ENCODE data around the gene FOXF1. TPM values are rescaled to one million over a fixed set of nuclear protein-coding genes. Genes with fewer than 3 reads are reported as not detected.

FOXF1 gene
- total RNA-seq, 1 experiment from 2014 or later: not detected

- TF ChIP-seq ZNF532 (CRISPR knock-in tag; IDR thresholded peaks at IDR 0.05; ENCODE audit: borderline replicate concordance) (no peak), CREM (CRISPR knock-in tag; IDR thresholded peaks at IDR 0.05) (no peak), PREB (CRISPR knock-in tag; IDR thresholded peaks at IDR 0.05; ENCODE audit: borderline replicate concordance) (no peak)
Observed at GRCh38 chr16:86461037-86461436, 49.3 kb upstream of the FOXF1 start (continued).

GRCh38 chr16:86462334-86463084 lies 47.8 kb upstream of the FOXF1 start:
- CTCF ChIA-PET: no interaction called here
- ATAC-seq: no peak
- no peak for TF ChIP-seq NR2C2 (CRISPR knock-in tag; IDR thresholded peaks at IDR 0.05)
- no peak for TF ChIP-seq NR3C1 (CRISPR knock-in tag; conservative IDR thresholded peaks at IDR 0.05; ENCODE audit: low read depth)
- TF ChIP-seq SMAD4 (CRISPR knock-in tag; IDR thresholded peaks at IDR 0.05): no peak
- TF ChIP-seq IRF2 (CRISPR knock-in tag; IDR thresholded peaks at IDR 0.05; ENCODE audit: borderline replicate concordance, low read depth): no peak
- no peak for TF ChIP-seq ERG (CRISPR knock-in tag; IDR thresholded peaks at IDR 0.05)
- no peak for TF ChIP-seq E2F1 (CRISPR knock-in tag; IDR thresholded peaks at IDR 0.05)
- no peak for TF ChIP-seq TP53 (CRISPR knock-in tag; IDR thresholded peaks at IDR 0.05)
- TF ChIP-seq AFF4 (CRISPR knock-in tag; IDR thresholded peaks at IDR 0.05; ENCODE audit: borderline replicate concordance): no peak
- no peak for TF ChIP-seq ZNF219 (CRISPR knock-in tag; IDR thresholded peaks at IDR 0.05; ENCODE audit: borderline replicate concordance)
- TF ChIP-seq ZNF425 (CRISPR knock-in tag; conservative IDR thresholded peaks at IDR 0.05): no peak
- TF ChIP-seq ZNF512 (CRISPR knock-in tag; IDR thresholded peaks at IDR 0.05; ENCODE audit: borderline replicate concordance): no peak
- no peak for TF ChIP-seq ZNF671 (CRISPR knock-in tag; IDR thresholded peaks at IDR 0.05)
- TF ChIP-seq TCF7 (CRISPR knock-in tag; IDR thresholded peaks at IDR 0.05; ENCODE audit: low read depth): no peak
- TF ChIP-seq RELA (CRISPR knock-in tag; IDR thresholded peaks at IDR 0.05; ENCODE audit: borderline replicate concordance): no peak

More at GRCh38 chr16:86462334-86463084, 47.8 kb upstream of the FOXF1 start:
- H3K27ac Mint-ChIP-seq: no peak overlapping the region
- DNase-seq (ENCODE audit: low spot score): no peak
- peaks cover 12% of the 10 kb centered on the region for H3K27me3 Mint-ChIP-seq (ENCODE audit: low read depth)
- H3K4me1 Mint-ChIP-seq: no peaks in the 10 kb centered on the region
- POLR2A ChIA-PET: no interaction called here
- H3K9me3 Mint-ChIP-seq: peaks cover 37% of the 10 kb centered on the region
- no peak overlapping the region for H3K4me3 Mint-ChIP-seq
- H3K36me3 Mint-ChIP-seq: peaks cover 19% of the 10 kb centered on the region

Data from WTC11 (cell line).